ENCODE data around the gene RAB11B.
"Not testable (repeated sequence)": the region's sequence is repeated elsewhere in the genome, so short reads cannot be mapped to it uniquely, and the experiment has no call there.

Gene RAB11B

GRCh38 chr19:8371011-8371804, 19.0 kb upstream of the RAB11B start:
- no peak for DNase-seq

GRCh38 chr19:8373867-8374813, 16.0 kb upstream of the RAB11B start:
- DNase-seq = no peak

- DNase-seq = not testable (repeated sequence)
Observed at GRCh38 chr19:8375766-8376165, 14.4 kb upstream of the RAB11B start.

GRCh38 chr19:8376373-8376974, 13.7 kb upstream of the RAB11B start:
- DNase-seq = not testable (repeated sequence)

- DNase-seq = no peak
Observed at GRCh38 chr19:8377598-8377997, 12.6 kb upstream of the RAB11B start.

- DNase-seq = not testable (repeated sequence)
Observed at GRCh38 chr19:8379156-8379891, 10.8 kb upstream of the RAB11B start.

- DNase-seq = not testable (repeated sequence)
Observed at GRCh38 chr19:8384569-8384968, 5.6 kb upstream of the RAB11B start.

GRCh38 chr19:8385103-8385502, 5.1 kb upstream of the RAB11B start:
- not testable (repeated sequence) for DNase-seq

- DNase-seq = not testable (repeated sequence)
Observed at GRCh38 chr19:8385566-8385965, 4.6 kb upstream of the RAB11B start.

GRCh38 chr19:8386419-8386818, 3.7 kb upstream of the RAB11B start:
- not testable (repeated sequence) for DNase-seq

GRCh38 chr19:8386990-8387389, 3.2 kb upstream of the RAB11B start:
- DNase-seq = no peak

- DNase-seq = peak; percentile 71
Observed at GRCh38 chr19:8387688-8388611, 2.2 kb upstream of the RAB11B start.

GRCh38 chr19:8388612-8388958, 1.6 kb upstream of the RAB11B start:
- DNase-seq = no peak

GRCh38 chr19:8390617-8390981, 439 bp downstream of the RAB11B start:
- DNase-seq = peak; percentile 88

GRCh38 chr19:8391198-8392016, 1.2 kb downstream of the RAB11B start:
- DNase-seq = no peak

- no peak for DNase-seq
Observed at GRCh38 chr19:8392017-8392591, 1.9 kb downstream of the RAB11B start.

GRCh38 chr19:8393192-8393870, 3.2 kb downstream of the RAB11B start:
- DNase-seq = no peak

GRCh38 chr19:8393871-8394250, 3.7 kb downstream of the RAB11B start:
- no peak for DNase-seq

- DNase-seq = no peak
Observed at GRCh38 chr19:8395621-8396082, 5.5 kb downstream of the RAB11B start.

GRCh38 chr19:8396185-8396562, 6.0 kb downstream of the RAB11B start:
- DNase-seq = no peak
